GM23248 (cell line): ENCODE results near the gene POLG2. TPM values are rescaled to one million over a fixed set of nuclear protein-coding genes. Genes with fewer than 3 reads are reported as not detected.

ENCODE experiments used
- DNase-seq: peaks from one replicate; pipeline ENCODE4 v3.0.0-alpha.2; 2015
- H2AFZ ChIP-seq: fragments of 200-600 bp; sonication (generic); 2 replicates; pipeline ENCODE4 v1.6.1; 2016; ENCODE audit warnings: antibody characterized with exemption
- H3F3A ChIP-seq: fragments of 200-600 bp; sonication (generic); 2 replicates; pipeline ENCODE4 v1.6.1; 2016; ENCODE audit warnings: mild to moderate bottlenecking, antibody characterized with exemption, mixed run types; ENCODE audit not compliant: insufficient read depth
- H3K27ac ChIP-seq: fragments of 200-600 bp; sonication (generic); 2 replicates; pipeline ENCODE4 v1.5.1; 2016; ENCODE audit warnings: mild to moderate bottlenecking
- H3K27me3 ChIP-seq: fragments of 200-600 bp; sonication (generic); replicated peaks from 2 replicates; pipeline ENCODE4 v1.6.1; 2016; ENCODE audit warnings: mild to moderate bottlenecking; ENCODE audit not compliant: insufficient read depth
- H3K36me3 ChIP-seq: fragments of 200-600 bp; sonication (generic); 2 replicates; pipeline ENCODE4 v1.6.1; 2016; ENCODE audit warnings: low read depth, mild to moderate bottlenecking
- H3K4me1 ChIP-seq: fragments of 200-600 bp; sonication (generic); 2 replicates; pipeline ENCODE4 v1.6.1; 2016; ENCODE audit warnings: mild to moderate bottlenecking; ENCODE audit not compliant: insufficient read depth
- H3K4me2 ChIP-seq: fragments of 200-600 bp; sonication (generic); one replicate; pipeline ENCODE4 v1.6.1; 2016; ENCODE audit warnings: mild to moderate bottlenecking; ENCODE audit not compliant: unreplicated experiment
- H3K4me3 ChIP-seq: fragments of 200-600 bp; sonication (generic); 2 replicates; pipeline ENCODE4 v1.5.1; 2016; ENCODE audit warnings: mild to moderate bottlenecking
- H3K79me2 ChIP-seq: fragments of 200-600 bp; sonication (generic); 2 replicates; pipeline ENCODE4 v1.6.1; 2016; ENCODE audit warnings: mild to moderate bottlenecking; ENCODE audit not compliant: insufficient read depth
- H3K9ac ChIP-seq: fragments of 200-600 bp; sonication (generic); 2 replicates; pipeline ENCODE4 v1.6.1; 2016; ENCODE audit warnings: mild to moderate bottlenecking
- H3K9me2 ChIP-seq: fragments of 200-600 bp; sonication (generic); 2 replicates; pipeline ENCODE4 v1.6.1; 2016; ENCODE audit warnings: mixed run types, mild to moderate bottlenecking, moderate library complexity; ENCODE audit not compliant: insufficient read depth
- H3K9me3 ChIP-seq: fragments of 200-600 bp; sonication (generic); one replicate; pipeline ENCODE4 v1.6.1; 2017; ENCODE audit warnings: low read depth
- H4K20me1 ChIP-seq: fragments of 200-600 bp; sonication (generic); 2 replicates; pipeline ENCODE4 v1.6.0; 2016; ENCODE audit not compliant: insufficient read depth
- EZH2 ChIP-seq: fragments of 200-600 bp; sonication (generic); IDR thresholded peaks from 2 replicates; pipeline ENCODE4 v1.6.1; 2018; ENCODE audit warnings: antibody characterized with exemption, mild to moderate bottlenecking; ENCODE audit not compliant: insufficient read depth, poor library complexity, severe bottlenecking
- EZH2phosphoT487 ChIP-seq: fragments of 200-600 bp; sonication (generic); IDR thresholded peaks from 2 replicates; pipeline ENCODE4 v1.6.1; 2018; ENCODE audit warnings: antibody characterized with exemption, moderate library complexity, mild to moderate bottlenecking, low read depth; ENCODE audit not compliant: insufficient read depth
- WGBS, 2 experiments: methylation state at CpG; one replicate each; pipeline ENCODE4 v1.1.6; 2015 to 2017; ENCODE audit warnings: low lambda C conversion rate in 2 of 2, low coverage in 1 of 2; ENCODE audit errors: missing lambda C conversion rate in 2 of 2; 5-methylcytosine and 5-hydroxymethylcytosine counted together
- in situ Hi-C: fragments of 300-500 bp; cut with MboI; formaldehyde crosslinking; loops from 2 replicates; pipeline ENCODE4 v1.15.0; 2020
- polyA plus RNA-seq: library from polyadenylated mRNA; unstranded; fragments of >200 nt; fragmentation: Nextera tagmentation; extraction: Ambion mirVana; gene quantifications from 2 replicates; pipeline ENCODE4 v1.2.1, GENCODE V29; 2016
- total RNA-seq: library from RNA; depleted of rRNA; stranded (reverse); fragments of >200 nt; shearing (Covaris generic); gene quantifications from 2 replicates; pipeline ENCODE4 v1.2.3, GENCODE V29; 2014

The POLG2 gene
- total and polyA plus RNA-seq, 2 experiments from 2014 or later, result 3.4 to 8.6 TPM

DNA sequence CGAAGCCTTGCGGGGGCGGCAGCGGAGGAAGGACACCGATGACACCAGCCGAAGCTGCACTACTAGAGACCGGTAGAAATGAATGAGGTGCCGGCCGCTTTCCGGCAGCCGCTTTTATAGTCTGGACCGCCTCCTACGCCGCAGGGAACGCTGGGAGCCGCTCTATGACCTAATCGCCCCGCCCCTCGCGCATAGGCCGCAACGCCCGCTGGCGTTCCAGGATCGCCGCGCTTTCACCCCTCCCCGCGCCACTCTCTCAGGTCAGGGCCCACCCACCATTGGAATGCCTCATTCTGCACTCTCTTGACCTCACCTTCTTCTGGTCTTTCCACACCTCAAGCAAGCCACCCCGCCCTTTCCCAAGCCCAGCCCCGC, 9.3 kb upstream of the POLG2 start, which contains the start of gene DDX5:
TSS of gene DDX5 (minus strand) at position 89 of the 375 bp plus-strand sequence. CDS start 170 bp downstream, outside the sequence.
- 1% methylated on average over 20 to 29 of the region's 31 CpGs for WGBS, 2 experiments
- H3K9ac ChIP-seq, result peak within 1 kb of the TSS; percentile 100
- DNase-seq, result peak; percentile 98
- H3F3A ChIP-seq, result peaks cover 50% of the 10 kb centered on the region
- H3K4me1 ChIP-seq, result peaks cover 33% of the 10 kb centered on the region
- H3K27me3 ChIP-seq, result no peaks in the 10 kb centered on the region
- H4K20me1 ChIP-seq, result peaks cover 30% of the 10 kb centered on the region
- in situ Hi-C loops, result no loop called here
- peak within 1 kb of the TSS; percentile 98 for H3K4me3 ChIP-seq
- no peaks in the 10 kb centered on the region for H3K9me3 ChIP-seq
- peak within 1 kb of the TSS; percentile 76 for H2AFZ ChIP-seq
- peak within 1 kb of the TSS; percentile 100 for H3K27ac ChIP-seq
- peaks cover 45% of the 10 kb centered on the region for H3K36me3 ChIP-seq
- peaks cover 92% of the 10 kb centered on the region for H3K79me2 ChIP-seq
- H3K9me2 ChIP-seq, result no peaks in the 10 kb centered on the region
- no peak for TF ChIP-seq EZH2phosphoT487
- peak within 1 kb of the TSS; percentile 98 for H3K4me2 ChIP-seq

DNA sequence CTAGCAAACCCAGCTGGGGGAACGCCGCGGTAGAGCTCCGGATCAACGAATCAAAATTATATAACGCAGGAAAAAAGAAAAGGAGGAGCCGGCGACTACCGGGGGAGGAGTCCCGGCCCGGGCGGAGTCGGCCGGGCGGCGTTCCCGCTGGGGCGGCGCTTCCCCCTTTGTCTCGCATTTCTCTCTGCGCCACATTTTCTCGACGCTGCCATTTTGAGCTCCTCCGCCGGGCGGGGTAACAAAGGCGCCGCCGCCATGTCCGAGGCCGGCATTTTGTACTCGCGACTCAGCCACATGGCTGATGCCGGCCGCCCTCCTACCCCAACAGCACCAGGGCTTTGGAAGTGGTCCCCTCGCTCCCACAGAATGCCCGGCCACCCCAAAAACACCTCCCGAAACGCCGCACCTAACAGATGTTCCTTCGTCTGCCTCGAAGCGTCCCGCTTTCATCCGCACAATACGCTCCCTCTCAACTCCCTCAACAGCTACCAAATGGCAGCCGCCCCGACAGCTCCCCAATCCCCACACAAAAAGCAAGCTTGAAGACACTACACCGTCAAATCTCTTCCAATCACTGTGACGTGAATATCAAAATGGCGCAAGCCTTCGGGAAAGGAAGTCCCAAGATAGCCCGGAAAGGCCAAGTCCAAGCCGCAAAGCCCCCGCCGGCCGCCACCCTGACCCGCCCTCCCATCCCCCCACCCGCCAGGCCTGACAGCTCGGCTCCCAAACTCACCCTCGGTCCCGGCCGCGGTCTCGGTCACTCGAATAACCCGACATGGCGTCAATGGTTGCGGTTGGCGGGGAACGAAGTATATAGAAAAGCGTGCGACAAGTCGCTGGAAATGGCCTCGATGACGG, 8.7 kb upstream of the POLG2 start:
- peaks cover 30% of the 10 kb centered on the region for H4K20me1 ChIP-seq
- peaks cover 39% of the 10 kb centered on the region for H3K4me1 ChIP-seq
- peak overlapping the region; percentile 100 for H3K27ac ChIP-seq
- H3K9me3 ChIP-seq, result no peaks in the 10 kb centered on the region
- 0 to 1% methylated on average over 68 to 75 of the region's 76 CpGs for WGBS, 2 experiments
- in situ Hi-C loops, result no loop called here
- TF ChIP-seq EZH2phosphoT487, result no peak
- no peak for TF ChIP-seq EZH2
- no peaks in the 10 kb centered on the region for H3K9me2 ChIP-seq
- DNase-seq, result peak; percentile 95
- peaks cover 56% of the 10 kb centered on the region for H3F3A ChIP-seq
- no peak overlapping the region for H2AFZ ChIP-seq
- peaks cover 92% of the 10 kb centered on the region for H3K79me2 ChIP-seq
- peak overlapping the region; percentile 85 for H3K4me2 ChIP-seq
- no peaks in the 10 kb centered on the region for H3K27me3 ChIP-seq
- H3K9ac ChIP-seq, result peak overlapping the region; percentile 100
- peak overlapping the region; percentile 98 for H3K4me3 ChIP-seq
- peaks cover 50% of the 10 kb centered on the region for H3K36me3 ChIP-seq

DNA sequence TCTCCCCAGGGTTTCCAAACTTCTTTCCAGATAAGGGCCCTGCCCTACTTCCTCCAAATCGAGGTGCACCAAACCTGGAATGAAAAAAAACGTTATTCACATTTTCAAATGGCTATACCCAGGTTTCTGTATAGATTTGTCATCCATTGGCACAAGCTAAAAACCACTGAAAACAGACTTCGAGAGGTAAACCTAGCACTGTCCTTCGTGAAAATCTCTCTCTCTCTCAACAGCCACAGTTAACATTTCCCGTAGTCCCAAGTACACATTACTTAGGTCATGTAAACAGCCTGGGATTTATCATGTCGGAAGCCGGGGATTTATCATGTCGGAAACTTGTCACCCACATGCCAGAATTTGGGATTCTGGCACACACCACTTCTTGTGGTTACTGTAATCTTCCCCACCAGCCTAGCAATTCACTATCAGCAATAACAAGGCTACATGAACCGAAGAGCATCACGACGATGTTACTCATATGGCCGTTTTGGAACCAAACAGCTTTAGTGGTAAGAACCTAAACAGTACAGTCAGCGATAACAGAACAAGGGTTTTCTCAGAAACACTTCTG, 8.0 kb upstream of the POLG2 start:
- Histone ChIP-seq H3K9me2 (no peaks in the 10 kb centered on the region), H3K4me3 (peak overlapping the region; percentile 98), H3K4me2 (peak overlapping the region; percentile 85), H3K27me3 (no peaks in the 10 kb centered on the region), H3K4me1 (peaks cover 46% of the 10 kb centered on the region), H2AFZ (no peak overlapping the region), H3K9ac (peak overlapping the region; percentile 100), H3K27ac (peak overlapping the region; percentile 100), H3K79me2 (peaks cover 92% of the 10 kb centered on the region), H3K9me3 (no peaks in the 10 kb centered on the region), H3K36me3 (peaks cover 53% of the 10 kb centered on the region), H4K20me1 (peaks cover 36% of the 10 kb centered on the region), H3F3A (peaks cover 63% of the 10 kb centered on the region)
- in situ Hi-C loops, result no loop called here
- no peak for TF ChIP-seq EZH2phosphoT487
- TF ChIP-seq EZH2, result no peak
- DNase-seq, result no peak
- 1% methylated on average over 13 of the region's 13 CpGs for WGBS, 2 experiments

DNA sequence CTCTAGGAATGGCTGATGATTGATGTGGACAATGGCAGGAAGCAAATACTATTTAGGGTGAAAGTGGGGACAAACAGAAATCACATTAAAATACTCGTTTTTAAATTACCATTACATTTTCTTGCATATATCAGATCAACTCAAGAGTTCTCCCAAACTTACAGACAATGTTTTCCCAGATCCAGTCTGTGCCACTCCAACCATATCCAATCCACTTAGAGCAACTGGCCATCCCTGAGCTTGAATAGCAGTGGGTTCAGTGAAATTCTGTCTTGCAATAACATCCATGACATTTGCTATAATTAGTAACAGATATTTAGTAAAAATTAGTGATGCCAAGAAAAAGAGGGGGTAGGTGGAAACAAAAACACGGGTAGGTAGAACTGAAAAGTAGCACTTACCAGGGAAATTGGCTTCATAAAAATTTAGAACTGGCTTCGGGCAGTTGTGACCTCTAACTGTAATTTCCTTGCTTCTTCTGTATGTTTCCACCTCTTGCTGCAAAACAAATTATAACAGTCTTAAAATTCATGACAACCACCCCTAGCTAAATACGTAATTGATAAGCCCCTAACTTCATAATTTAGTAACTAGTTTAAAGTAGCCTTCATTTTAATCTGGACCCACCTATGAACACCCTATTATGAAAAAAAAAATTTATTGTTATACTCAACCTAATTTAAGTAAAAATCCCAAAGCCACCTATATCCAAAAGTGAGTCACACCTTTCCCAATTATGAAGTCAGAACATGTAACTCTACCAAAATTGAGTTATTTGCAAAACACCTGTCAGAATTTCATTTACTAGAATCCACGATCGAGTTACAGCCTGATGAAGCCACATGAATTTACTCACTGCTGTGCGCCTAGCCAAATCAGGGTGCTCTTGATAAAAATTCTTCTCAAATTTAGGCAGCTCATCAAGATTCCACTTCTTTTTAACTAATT, 7.2 kb upstream of the POLG2 start:
- peaks cover 43% of the 10 kb centered on the region for H4K20me1 ChIP-seq
- in situ Hi-C loops, result no loop called here

More for the DNA sequence above, 7.2 kb upstream of the POLG2 start:
- Histone ChIP-seq H3K9ac (peak overlapping the region; percentile 100), H3K4me1 (peaks cover 54% of the 10 kb centered on the region), H3K27ac (peak overlapping the region; percentile 100), H3K9me2 (no peaks in the 10 kb centered on the region), H3K4me3 (peak overlapping the region; percentile 98), H2AFZ (no peak overlapping the region), H3K9me3 (no peaks in the 10 kb centered on the region), H3K27me3 (no peaks in the 10 kb centered on the region), H3K36me3 (peaks cover 60% of the 10 kb centered on the region), H3F3A (peaks cover 71% of the 10 kb centered on the region), H3K4me2 (peak overlapping the region; percentile 85), H3K79me2 (peaks cover 92% of the 10 kb centered on the region)
- no peak for TF ChIP-seq EZH2phosphoT487
- 14 to 15% methylated on average over 7 of the region's 7 CpGs for WGBS, 2 experiments
- peak; percentile 58 for DNase-seq
